Activated T-cell treated with anti-CD3 and anti-CD28 coated beads, Interleukin-2, amount 50 U/mL, for 24 hours (primary cell): ENCODE data around the gene RALGPS1.
"Not testable (repeated sequence)": the region's sequence is repeated elsewhere in the genome, so short reads cannot be mapped to it uniquely, and the experiment has no call there.

Experiments used
- DNase-seq: peaks from one replicate; pipeline ENCODE4 v3.0.0-alpha.2; 2020
- H3K27ac Mint-ChIP-seq: 2 replicates; pipeline ENCODE4 v1.8.0; 2020; ENCODE audit warnings: mild to moderate bottlenecking, mixed read lengths
- H3K27me3 Mint-ChIP-seq: 2 replicates; pipeline ENCODE4 v1.8.0; 2020; ENCODE audit warnings: mixed read lengths
- H3K36me3 Mint-ChIP-seq: 2 replicates; pipeline ENCODE4 v1.8.0; 2020; ENCODE audit warnings: low read depth, mixed read lengths
- H3K4me1 Mint-ChIP-seq: 2 replicates; pipeline ENCODE4 v1.8.0; 2020; ENCODE audit warnings: low read depth, mixed read lengths
- H3K4me3 Mint-ChIP-seq: 2 replicates; pipeline ENCODE4 v1.8.0; 2020; ENCODE audit warnings: mild to moderate bottlenecking, moderate library complexity, mixed read lengths
- H3K9me3 Mint-ChIP-seq: 2 replicates; pipeline ENCODE4 v1.8.0; 2020; ENCODE audit warnings: mixed read lengths

Gene RALGPS1

GRCh38 chr9:127007638-127008037 is 93.1 kb downstream of the RALGPS1 start:
- peaks cover 63% of the 10 kb centered on the region for H3K27me3 Mint-ChIP-seq
- H3K4me3 Mint-ChIP-seq: no peak overlapping the region

GRCh38 chr9:127008076-127008475 is 93.5 kb downstream of the RALGPS1 start:
- H3K9me3 Mint-ChIP-seq: no peaks in the 10 kb centered on the region
- H3K4me1 Mint-ChIP-seq: peaks cover 22% of the 10 kb centered on the region

More at GRCh38 chr9:127007638-127008037, 93.1 kb downstream of the RALGPS1 start:
- peaks cover 22% of the 10 kb centered on the region for H3K4me1 Mint-ChIP-seq
- no peaks in the 10 kb centered on the region for H3K36me3 Mint-ChIP-seq
- no peak for DNase-seq
- no peak overlapping the region for H3K27ac Mint-ChIP-seq
- no peaks in the 10 kb centered on the region for H3K9me3 Mint-ChIP-seq

GRCh38 chr9:127011772-127012171 is 97.2 kb downstream of the RALGPS1 start:
- Mint-ChIP-seq H3K36me3 (no peaks in the 10 kb centered on the region), H3K4me1 (peaks cover 1% of the 10 kb centered on the region), H3K4me3 (no peak overlapping the region), H3K27ac (no peak overlapping the region), H3K27me3 (peaks cover 65% of the 10 kb centered on the region), H3K9me3 (no peaks in the 10 kb centered on the region)
- DNase-seq: no peak

More at GRCh38 chr9:127008076-127008475, 93.5 kb downstream of the RALGPS1 start:
- DNase-seq: no peak
- Mint-ChIP-seq H3K27me3 (peaks cover 64% of the 10 kb centered on the region), H3K36me3 (no peaks in the 10 kb centered on the region), H3K4me3 (no peak overlapping the region), H3K27ac (no peak overlapping the region)

GRCh38 chr9:127012250-127012649 is 97.7 kb downstream of the RALGPS1 start:
- no peaks in the 10 kb centered on the region for H3K9me3 Mint-ChIP-seq
- H3K4me3 Mint-ChIP-seq: no peak overlapping the region
- H3K4me1 Mint-ChIP-seq: peaks cover 1% of the 10 kb centered on the region
- H3K27me3 Mint-ChIP-seq: peaks cover 61% of the 10 kb centered on the region
- no peak overlapping the region for H3K27ac Mint-ChIP-seq
- no peak for DNase-seq
- no peaks in the 10 kb centered on the region for H3K36me3 Mint-ChIP-seq

- Mint-ChIP-seq H3K27me3 (peaks cover 47% of the 10 kb centered on the region), H3K27ac (no peak overlapping the region), H3K9me3 (no peaks in the 10 kb centered on the region), H3K4me1 (peaks cover 1% of the 10 kb centered on the region), H3K36me3 (no peaks in the 10 kb centered on the region), H3K4me3 (no peak overlapping the region)
- DNase-seq: no peak
These were observed 99.0 kb downstream of the RALGPS1 start for GRCh38 chr9:127013597-127013996.

GRCh38 chr9:127014216-127014909 is 99.8 kb downstream of the RALGPS1 start:
- H3K36me3 Mint-ChIP-seq: no peaks in the 10 kb centered on the region
- no peaks in the 10 kb centered on the region for H3K9me3 Mint-ChIP-seq
- no peak overlapping the region for H3K4me3 Mint-ChIP-seq
- no peak overlapping the region for H3K27ac Mint-ChIP-seq
- DNase-seq: no peak
- H3K4me1 Mint-ChIP-seq: peaks cover 1% of the 10 kb centered on the region
- peaks cover 40% of the 10 kb centered on the region for H3K27me3 Mint-ChIP-seq

- H3K27me3 Mint-ChIP-seq: peaks cover 33% of the 10 kb centered on the region
These were observed 100.4 kb downstream of the RALGPS1 start for GRCh38 chr9:127014910-127015540.

GRCh38 chr9:127015921-127016512 is 101.4 kb downstream of the RALGPS1 start:
- H3K9me3 Mint-ChIP-seq: no peaks in the 10 kb centered on the region
- H3K27me3 Mint-ChIP-seq: peaks cover 24% of the 10 kb centered on the region
- no peak overlapping the region for H3K4me3 Mint-ChIP-seq
- H3K4me1 Mint-ChIP-seq: peaks cover 1% of the 10 kb centered on the region
- no peak overlapping the region for H3K27ac Mint-ChIP-seq
- DNase-seq: no peak
- H3K36me3 Mint-ChIP-seq: no peaks in the 10 kb centered on the region

More at GRCh38 chr9:127014910-127015540, 100.4 kb downstream of the RALGPS1 start:
- H3K9me3 Mint-ChIP-seq: no peaks in the 10 kb centered on the region
- H3K4me1 Mint-ChIP-seq: peaks cover 1% of the 10 kb centered on the region
- H3K4me3 Mint-ChIP-seq: no peak overlapping the region
- H3K27ac Mint-ChIP-seq: no peak overlapping the region
- DNase-seq: no peak
- H3K36me3 Mint-ChIP-seq: no peaks in the 10 kb centered on the region

- H3K4me1 Mint-ChIP-seq, H3K36me3 Mint-ChIP-seq, DNase-seq, H3K27ac Mint-ChIP-seq, H3K9me3 Mint-ChIP-seq, H3K4me3 Mint-ChIP-seq: not testable (repeated sequence)
- H3K27me3 Mint-ChIP-seq: peaks cover 13% of the 10 kb centered on the region
These were observed 103.4 kb downstream of the RALGPS1 start for GRCh38 chr9:127017979-127018378.

- Mint-ChIP-seq H3K27me3 (peaks cover 4% of the 10 kb centered on the region), H3K36me3 (no peaks in the 10 kb centered on the region), H3K27ac (no peak overlapping the region), H3K9me3 (no peaks in the 10 kb centered on the region), H3K4me3 (no peak overlapping the region), H3K4me1 (peaks cover 4% of the 10 kb centered on the region)
- DNase-seq: no peak
These were observed 104.4 kb downstream of the RALGPS1 start for GRCh38 chr9:127018935-127019334.

- Mint-ChIP-seq H3K27ac (no peak overlapping the region), H3K4me3 (no peak overlapping the region), H3K4me1 (peaks cover 4% of the 10 kb centered on the region), H3K36me3 (no peaks in the 10 kb centered on the region), H3K9me3 (no peaks in the 10 kb centered on the region), H3K27me3 (peaks cover 4% of the 10 kb centered on the region)
- no peak for DNase-seq
These were observed 105.6 kb downstream of the RALGPS1 start for GRCh38 chr9:127020036-127020801.

GRCh38 chr9:127020802-127021078 is 106.2 kb downstream of the RALGPS1 start:
- DNase-seq: no peak
- Mint-ChIP-seq H3K9me3 (no peaks in the 10 kb centered on the region), H3K4me1 (peaks cover 4% of the 10 kb centered on the region), H3K4me3 (no peak overlapping the region), H3K36me3 (no peaks in the 10 kb centered on the region), H3K27ac (no peak overlapping the region), H3K27me3 (peaks cover 4% of the 10 kb centered on the region)

- Mint-ChIP-seq H3K4me3 (no peak overlapping the region), H3K27ac (no peak overlapping the region), H3K9me3 (no peaks in the 10 kb centered on the region), H3K4me1 (peaks cover 4% of the 10 kb centered on the region), H3K36me3 (no peaks in the 10 kb centered on the region), H3K27me3 (no peaks in the 10 kb centered on the region)
- no peak for DNase-seq
These were observed 107.2 kb downstream of the RALGPS1 start for GRCh38 chr9:127021664-127022363.

- Mint-ChIP-seq H3K4me1 (peaks cover 4% of the 10 kb centered on the region), H3K4me3 (no peak overlapping the region), H3K27me3 (no peaks in the 10 kb centered on the region), H3K9me3 (no peaks in the 10 kb centered on the region), H3K36me3 (no peaks in the 10 kb centered on the region), H3K27ac (no peak overlapping the region)
- DNase-seq: no peak
These were observed 108.5 kb downstream of the RALGPS1 start for GRCh38 chr9:127022913-127023660.
